ENCODE results near the gene ADAMTSL1.

- no peak for TF ChIP-seq CTCF (conservative IDR thresholded peaks at IDR 0.05 in 1 of 2, IDR thresholded peaks at IDR 0.05 in 1 of 2; ENCODE audit: extremely low read depth in 1 of 2, insufficient read depth in 1 of 2, low read depth in 1 of 2, low read length in 2 of 2)
- no peak for TF ChIP-seq EZH2 (IDR thresholded peaks at IDR 0.05; ENCODE audit: borderline replicate concordance, low read length)
Measured at GRCh38 chr9:18485714-18486113, 11.8 kb downstream of the ADAMTSL1 start.

Measured in mammary epithelial cell (primary cell).